ENCODE data around the gene REEP2.

REEP2 gene

DNA sequence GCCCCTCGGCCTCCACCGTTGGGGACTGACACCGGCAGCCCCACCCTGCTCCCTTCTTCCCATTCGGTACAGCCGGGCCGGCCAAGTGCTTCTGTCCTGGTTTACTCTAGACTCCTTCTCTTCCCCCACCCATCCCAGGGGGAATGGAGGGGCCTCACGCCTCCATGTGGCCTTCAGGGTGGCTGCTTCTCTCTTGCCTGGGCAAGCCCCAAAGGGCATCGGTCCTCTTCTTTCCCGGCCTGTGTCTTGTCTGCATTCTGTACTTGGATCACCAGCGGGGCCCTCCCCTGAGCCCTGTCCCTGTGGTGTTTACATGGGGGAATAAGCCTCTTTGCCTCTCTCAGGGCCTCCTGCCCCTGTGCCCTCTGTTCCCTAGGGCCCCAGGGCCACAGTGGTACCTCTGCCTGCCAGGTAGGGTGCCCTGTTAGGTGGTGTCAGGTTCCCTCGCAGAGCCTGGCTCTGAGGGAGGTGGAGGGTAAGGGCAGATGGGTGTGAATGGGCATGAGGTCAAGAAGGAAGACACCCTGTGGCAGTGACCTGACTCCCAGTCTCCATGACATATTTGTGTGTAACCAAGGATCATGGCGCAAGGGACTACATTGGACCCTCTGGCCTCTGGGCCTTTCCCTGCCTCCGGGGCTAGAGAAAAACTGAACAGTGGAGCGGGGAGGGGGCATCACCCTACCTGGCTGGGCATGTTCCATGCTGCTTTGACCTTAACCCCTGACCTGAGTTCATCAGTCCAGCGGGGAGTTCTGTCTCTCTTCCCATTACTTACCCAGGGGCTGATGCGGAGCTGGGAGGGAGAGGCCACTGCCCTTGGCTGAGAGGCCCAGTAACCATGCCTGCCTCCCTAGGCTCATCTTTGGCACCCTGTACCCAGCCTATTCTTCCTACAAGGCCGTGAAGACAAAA lies 1.6 kb downstream of the REEP2 start:
- ChIA-PET POLR2A (ENCODE audit: low non-redundant PET) (no interaction called here), CTCF (interaction anchor here (0.9 to 2.4 kb wide), 3 partner anchors 9 to 63 kb away, joined by 3 to 11 read pairs (median 3); no protein-coding TSS in a partner anchor)
- peak overlapping the region; percentile 38 for H3K27ac ChIP-seq
- TF ChIP-seq, protein P1, sequence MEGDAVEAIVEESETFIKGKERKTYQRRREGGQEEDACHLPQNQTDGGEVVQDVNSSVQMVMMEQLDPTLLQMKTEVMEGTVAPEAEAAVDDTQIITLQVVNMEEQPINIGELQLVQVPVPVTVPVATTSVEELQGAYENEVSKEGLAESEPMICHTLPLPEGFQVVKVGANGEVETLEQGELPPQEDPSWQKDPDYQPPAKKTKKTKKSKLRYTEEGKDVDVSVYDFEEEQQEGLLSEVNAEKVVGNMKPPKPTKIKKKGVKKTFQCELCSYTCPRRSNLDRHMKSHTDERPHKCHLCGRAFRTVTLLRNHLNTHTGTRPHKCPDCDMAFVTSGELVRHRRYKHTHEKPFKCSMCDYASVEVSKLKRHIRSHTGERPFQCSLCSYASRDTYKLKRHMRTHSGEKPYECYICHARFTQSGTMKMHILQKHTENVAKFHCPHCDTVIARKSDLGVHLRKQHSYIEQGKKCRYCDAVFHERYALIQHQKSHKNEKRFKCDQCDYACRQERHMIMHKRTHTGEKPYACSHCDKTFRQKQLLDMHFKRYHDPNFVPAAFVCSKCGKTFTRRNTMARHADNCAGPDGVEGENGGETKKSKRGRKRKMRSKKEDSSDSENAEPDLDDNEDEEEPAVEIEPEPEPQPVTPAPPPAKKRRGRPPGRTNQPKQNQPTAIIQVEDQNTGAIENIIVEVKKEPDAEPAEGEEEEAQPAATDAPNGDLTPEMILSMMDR (conservative IDR thresholded peaks at IDR 0.05; ENCODE audit: low read depth), result no peak
- DNase-seq (ENCODE audit: low spot score), result no peak

DNA sequence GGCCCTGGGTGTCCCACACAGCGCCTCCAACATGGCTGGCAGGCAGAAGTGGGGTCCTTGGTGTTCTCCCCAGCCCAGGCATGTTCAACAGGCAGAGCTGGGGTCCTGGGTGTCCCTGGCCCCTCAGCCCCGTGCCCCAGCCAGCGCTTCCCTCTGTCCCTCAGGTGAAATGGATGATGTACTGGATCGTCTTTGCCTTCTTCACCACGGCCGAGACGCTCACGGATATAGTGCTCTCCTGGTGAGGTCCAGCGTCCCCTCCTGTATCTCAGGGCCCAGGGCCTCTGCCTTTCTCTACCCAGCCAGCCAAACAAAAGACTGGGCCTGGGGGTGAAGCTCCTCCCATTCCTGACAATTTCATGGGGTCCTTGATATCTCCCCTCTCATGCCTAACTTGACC lies 2.4 kb downstream of the REEP2 start:
- CTCF ChIA-PET, result interaction anchor here (0.9 kb wide), 1 partner anchor 8 kb away, joined by 3 read pairs; no protein-coding TSS in a partner anchor
- no peak for DNase-seq (ENCODE audit: low spot score)
- POLR2A ChIA-PET (ENCODE audit: low non-redundant PET), result no interaction called here
- H3K27ac ChIP-seq, result no peak overlapping the region
- TF ChIP-seq, protein P1 (conservative IDR thresholded peaks at IDR 0.05; ENCODE audit: low read depth), result no peak

DNA sequence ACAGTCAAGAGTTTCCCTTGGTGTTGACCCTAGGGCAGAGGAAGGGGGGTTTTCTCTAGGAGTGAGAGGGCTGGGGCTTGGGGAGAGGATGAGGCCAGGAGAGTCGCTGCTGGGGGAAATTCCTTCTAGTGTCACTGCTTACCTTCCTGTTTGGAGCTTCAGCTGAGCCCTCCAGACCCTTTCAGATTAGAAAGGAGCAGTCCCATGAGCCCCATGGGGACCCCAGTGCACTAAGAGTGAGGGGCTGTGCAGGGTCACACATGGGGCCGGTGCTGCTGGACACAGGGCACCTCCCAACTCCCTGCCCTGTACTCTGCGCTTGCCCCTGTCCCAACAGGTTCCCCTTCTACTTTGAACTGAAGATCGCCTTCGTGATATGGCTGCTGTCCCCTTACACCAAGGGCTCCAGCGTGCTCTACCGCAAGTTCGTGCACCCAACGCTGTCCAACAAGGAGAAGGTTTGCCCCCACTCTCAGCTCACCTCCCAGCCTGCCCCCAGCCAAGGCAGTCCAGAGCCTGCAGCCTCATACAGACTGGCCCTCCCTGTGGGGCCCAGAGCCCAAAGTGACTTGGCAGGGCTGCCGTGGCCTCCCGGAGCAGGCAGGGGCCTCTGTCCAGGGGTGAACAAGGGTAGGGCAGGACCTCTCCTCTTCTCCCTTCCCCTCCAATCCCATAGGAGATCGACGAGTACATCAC lies 5.4 kb downstream of the REEP2 start:
- ChIA-PET CTCF (interaction anchor here (0.8 kb wide), 1 partner anchor 20 kb away, joined by 4 read pairs; no protein-coding TSS in a partner anchor), POLR2A (ENCODE audit: low non-redundant PET) (no interaction called here)
- no peak for DNase-seq (ENCODE audit: low spot score)
- no peak overlapping the region for H3K27ac ChIP-seq
- TF ChIP-seq, protein P1 (conservative IDR thresholded peaks at IDR 0.05; ENCODE audit: low read depth), result no peak

DNA sequence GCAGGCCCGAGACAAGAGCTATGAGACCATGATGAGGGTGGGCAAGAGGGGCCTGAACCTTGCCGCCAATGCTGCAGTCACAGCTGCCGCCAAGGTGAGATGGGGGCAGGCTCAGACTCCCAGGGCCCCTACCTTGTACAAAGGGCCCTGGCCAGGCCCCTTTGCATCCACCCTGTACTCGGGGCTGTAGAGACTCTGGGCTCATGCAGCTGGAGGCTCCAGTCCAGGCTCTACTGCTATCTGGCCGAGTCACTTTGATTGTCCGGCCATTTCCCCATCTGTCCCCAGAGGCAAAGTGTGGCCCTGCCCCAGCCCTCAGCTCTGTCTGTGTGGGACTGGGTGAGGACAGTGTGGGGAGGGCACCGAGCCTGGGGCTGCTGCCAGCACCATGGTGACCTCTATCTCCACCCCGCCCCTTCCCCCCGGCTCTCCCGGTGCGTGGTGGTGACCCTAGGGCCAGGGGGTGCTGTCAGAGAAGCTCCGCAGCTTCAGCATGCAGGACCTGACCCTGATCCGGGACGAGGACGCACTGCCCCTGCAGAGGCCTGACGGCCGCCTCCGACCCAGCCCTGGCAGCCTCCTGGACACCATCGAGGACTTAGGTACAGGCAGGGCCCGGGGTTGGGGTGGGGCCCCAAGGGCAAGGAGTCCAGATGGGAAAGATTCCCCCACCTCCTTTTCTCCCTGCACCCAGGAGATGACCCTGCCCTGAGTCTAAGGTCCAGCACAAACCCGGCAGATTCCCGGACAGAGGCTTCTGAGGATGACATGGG lies 6.1 kb downstream of the REEP2 start:
- TF ChIP-seq, protein P1 (conservative IDR thresholded peaks at IDR 0.05; ENCODE audit: low read depth), result no peak
- no peak overlapping the region for H3K27ac ChIP-seq
- ChIA-PET CTCF (interaction anchor here (0.6 to 0.8 kb wide), 2 partner anchors 19 to 910 kb away, joined by 3 to 4 read pairs; no protein-coding TSS in a partner anchor), POLR2A (ENCODE audit: low non-redundant PET) (no interaction called here)
- no peak for DNase-seq (ENCODE audit: low spot score)

DNA sequence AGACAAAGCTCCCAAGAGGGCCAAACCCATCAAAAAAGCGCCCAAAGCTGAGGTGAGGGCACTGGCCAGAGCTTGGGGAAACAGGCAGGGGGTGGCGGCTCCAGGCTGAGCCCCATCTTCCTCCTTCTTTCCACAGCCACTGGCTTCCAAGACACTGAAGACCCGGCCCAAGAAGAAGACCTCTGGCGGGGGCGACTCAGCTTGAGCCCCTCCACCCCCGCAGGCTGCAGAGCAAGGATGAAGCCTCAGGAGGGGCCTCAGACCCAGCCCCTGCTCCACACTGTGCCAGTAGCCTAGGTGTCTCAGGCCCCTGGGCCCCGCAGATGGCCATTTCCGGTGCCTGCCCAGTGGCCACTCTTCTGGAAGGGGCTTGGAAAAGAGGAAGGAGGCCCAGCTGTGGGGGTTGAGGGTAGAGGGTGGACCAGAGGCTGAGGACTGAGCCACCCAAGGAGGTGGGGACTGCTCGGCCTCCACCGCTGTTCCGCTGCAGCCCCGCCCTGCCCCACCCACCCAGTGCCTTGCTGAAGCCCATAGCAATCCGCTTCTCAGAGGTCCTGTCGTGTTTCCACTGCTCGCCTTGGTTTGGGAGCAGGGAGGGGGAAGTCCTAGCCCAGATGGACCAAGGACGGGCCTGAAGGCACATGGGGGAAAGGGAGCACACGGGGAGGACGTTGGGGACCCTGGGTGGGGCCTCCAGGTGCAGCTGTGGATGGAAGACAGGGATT lies 6.9 kb downstream of the REEP2 start:
- DNase-seq (ENCODE audit: low spot score), result no peak
- H3K27ac ChIP-seq, result no peak overlapping the region
- TF ChIP-seq, protein P1 (conservative IDR thresholded peaks at IDR 0.05; ENCODE audit: low read depth), result no peak
- ChIA-PET CTCF (interaction anchor here (0.5 to 1.3 kb wide), 4 partner anchors 18 to 909 kb away, joined by 3 to 5 read pairs (median 3); no protein-coding TSS in a partner anchor), POLR2A (ENCODE audit: low non-redundant PET) (no interaction called here)
